HepG2 (cell line): ENCODE data around the gene NFE2L2. TPM values are rescaled to one million over a fixed set of nuclear protein-coding genes. Genes with fewer than 3 reads are reported as not detected.

ENCODE experiments used
- ATM ChIP-seq: fragments of 450-650 bp; IDR thresholded peaks from 2 replicates; pipeline ENCODE4 v1.7.1; 2017; ENCODE audit warnings: mild to moderate bottlenecking, borderline replicate concordance
- CHD4 ChIP-seq: fragments of 200-600 bp; sonication (generic); IDR thresholded peaks from 2 replicates; pipeline ENCODE4 v1.7.0; 2017; ENCODE audit warnings: mild to moderate bottlenecking, low read length, borderline replicate concordance
- CREM ChIP-seq, 2 experiments: sonication (generic) in 1 of 2; formaldehyde crosslinking in 1 of 2; IDR thresholded peaks; 2 replicates each; pipeline versions ENCODE4 v1.4.0 to v1.6.1; 2016 to 2020; ENCODE audit warnings: antibody characterized with exemption in 1 of 2, mild to moderate bottlenecking in 1 of 2, missing genetic modification reagents in 1 of 2
- CSRNP1 ChIP-seq: sonication (generic); formaldehyde crosslinking; IDR thresholded peaks from 2 replicates; pipeline ENCODE4 v1.8.1; 2023; ENCODE audit warnings: mild to moderate bottlenecking, missing genetic modification reagents
- DDIT3 ChIP-seq: sonication (generic); formaldehyde crosslinking; IDR thresholded peaks from 2 replicates; pipeline ENCODE4 v1.4.0; 2020; ENCODE audit warnings: mild to moderate bottlenecking, missing genetic modification reagents
- GABPA ChIP-seq, 2 experiments: IDR thresholded peaks; 2 replicates each; pipeline ENCODE4 v1.6.1; 2011 to 2016; ENCODE audit warnings: low read depth in 2 of 2, low read length in 1 of 2, missing biosample characterization in 1 of 2, missing genetic modification characterization in 1 of 2
- IKZF1 ChIP-seq: fragments of 450-650 bp; IDR thresholded peaks from 2 replicates; pipeline ENCODE4 v1.7.1; 2016
- KLF15 ChIP-seq: sonication (generic); formaldehyde crosslinking; IDR thresholded peaks from 2 replicates; pipeline ENCODE4 v1.8.1; 2023; ENCODE audit warnings: borderline replicate concordance, mild to moderate bottlenecking, inconsistent platforms, missing genetic modification reagents, mixed read lengths
- MAZ ChIP-seq, 2 experiments: sonication (generic) in 1 of 2; formaldehyde crosslinking in 1 of 2; IDR thresholded peaks; 2 replicates each; pipeline versions ENCODE4 v1.5.0 to v1.6.1; 2012 to 2020; ENCODE audit warnings: low read depth in 2 of 2, mild to moderate bottlenecking in 2 of 2, borderline replicate concordance in 1 of 2, improper control_type of control experiment in 1 of 2, low read length in 1 of 2, missing genetic modification reagents in 1 of 2, moderate library complexity in 1 of 2
- NFYC ChIP-seq: IDR thresholded peaks from 2 replicates; pipeline ENCODE4 v1.6.1; 2016; ENCODE audit warnings: missing genetic modification reagents, missing compliant biosample characterization
- POLR2G ChIP-seq: fragments of 200-400 bp; formaldehyde crosslinking; IDR thresholded peaks from 2 replicates; pipeline ENCODE4 v1.6.1; 2018; ENCODE audit warnings: mild to moderate bottlenecking, low read depth, low read length, moderate library complexity
- RCOR2 ChIP-seq: IDR thresholded peaks from 2 replicates; pipeline ENCODE4 v1.6.1; 2016; ENCODE audit warnings: missing biosample characterization, missing genetic modification reagents
- SIN3A ChIP-seq: IDR thresholded peaks from 2 replicates; pipeline ENCODE4 v1.6.1; 2011; ENCODE audit warnings: low read depth, mild to moderate bottlenecking, control low read depth, low read length, borderline replicate concordance
- TMF1 ChIP-seq: sonication (generic); formaldehyde crosslinking; IDR thresholded peaks from 2 replicates; pipeline ENCODE4 v1.8.1; 2022; ENCODE audit warnings: low read depth, missing genetic modification reagents
- YY1 ChIP-seq: IDR thresholded peaks from 2 replicates; pipeline ENCODE4 v1.6.1; 2011; ENCODE audit warnings: low read length, low read depth, moderate library complexity, mild to moderate bottlenecking; ENCODE audit not compliant: insufficient read depth, insufficient replicate concordance
- ZBTB21 ChIP-seq: sonication (generic); formaldehyde crosslinking; IDR thresholded peaks from 2 replicates; pipeline ENCODE4 v1.4.0; 2020; ENCODE audit warnings: missing genetic modification reagents
- ZNF256 ChIP-seq: sonication (generic); formaldehyde crosslinking; conservative IDR thresholded peaks from 2 replicates; pipeline ENCODE4 v1.4.0; 2020; ENCODE audit warnings: missing genetic modification reagents
- ZNF350 ChIP-seq: sonication (generic); formaldehyde crosslinking; IDR thresholded peaks from 2 replicates; pipeline ENCODE4 v1.4.0; 2020; ENCODE audit warnings: mild to moderate bottlenecking, low read depth, missing genetic modification reagents, borderline replicate concordance
- ZNF510 ChIP-seq: sonication (generic); formaldehyde crosslinking; IDR thresholded peaks from 2 replicates; pipeline ENCODE4 v1.4.0; 2020; ENCODE audit warnings: low read depth, mild to moderate bottlenecking, missing genetic modification reagents
- ZNF687 ChIP-seq: sonication (generic); formaldehyde crosslinking; IDR thresholded peaks from 2 replicates; pipeline ENCODE4 v1.5.1; 2020; ENCODE audit warnings: mild to moderate bottlenecking, missing genetic modification reagents, moderate library complexity
- ZNF776 ChIP-seq: sonication (generic); formaldehyde crosslinking; IDR thresholded peaks from 2 replicates; pipeline ENCODE4 v1.4.0; 2020; ENCODE audit warnings: mild to moderate bottlenecking, missing genetic modification reagents
- ZSCAN29 ChIP-seq: sonication (generic); formaldehyde crosslinking; conservative IDR thresholded peaks from 2 replicates; pipeline ENCODE4 v1.4.0; 2020; ENCODE audit warnings: mild to moderate bottlenecking, missing genetic modification reagents
- polyA plus RNA-seq, 8 experiments: library from polyadenylated mRNA; depleted of rRNA in 3 of 8; stranded (reverse) in 7 of 8; unstranded in 1 of 8; fragments of >200 nt; fragmentation: Illumina TruSeq in 4 of 8; extraction: Trizol in 4 of 8; gene quantifications; 2 replicates each; pipeline versions ENCODE4 v1.2.1 to v1.2.3, GENCODE V29; 2011 to 2016; ENCODE audit warnings: low read depth in 4 of 8, missing spikeins in 1 of 8, mixed read lengths in 1 of 8; ENCODE audit not compliant: insufficient read depth in 1 of 8
- total RNA-seq, 5 experiments: library from RNA; depleted of rRNA; stranded (reverse); fragments of >200 nt; fragmentation: Illumina TruSeq; extraction: Trizol; gene quantifications; 2 replicates each; pipeline ENCODE4 v1.2.3, GENCODE V29; 2016; ENCODE audit warnings: low read depth in 1 of 5

NFE2L2 gene
- total and polyA plus RNA-seq, 2 of the 13 experiments (the other 11 are each of a cell fraction or from before 2014, with no cell fraction given), result 84.6 to 215 TPM

GRCh38 chr2:177212891-177213856 lies 51.4 kb downstream of the NFE2L2 start (continued):
- TF ChIP-seq NFYC (CRISPR knock-in tag) (peak; percentile 66), ZNF350 (CRISPR knock-in tag) (peak; percentile 51; the same call in 1 of the 2 replicates), ZNF776 (CRISPR knock-in tag) (peak; percentile 19), RCOR2 (no peak), MAZ (IDR thresholded peaks at IDR 0.05; ENCODE audit: borderline replicate concordance, low read depth, low read length) (no peak), MAZ (CRISPR knock-in tag; IDR thresholded peaks at IDR 0.05; ENCODE audit: low read depth) (peak; percentile 75), KLF15 (CRISPR knock-in tag) (no peak), GABPA (IDR thresholded peaks at IDR 0.05; ENCODE audit: low read depth, low read length) (peak; percentile 59), GABPA (CRISPR knock-in tag; IDR thresholded peaks at IDR 0.05; ENCODE audit: low read depth) (peak; percentile 71), ZNF510 (CRISPR knock-in tag) (0 out of 2 replicates have a peak, but pooled peaks have one; percentile 3), CREM (IDR thresholded peaks at IDR 0.05) (peak; percentile 61), CREM (CRISPR knock-in tag; IDR thresholded peaks at IDR 0.05) (no peak), CSRNP1 (CRISPR knock-in tag) (peak; percentile 72; the same call in 1 of the 2 replicates), SIN3A (peak; percentile 62; the same call in 1 of the 2 replicates), ZBTB21 (CRISPR knock-in tag) (peak; percentile 39; the same call in 1 of the 2 replicates), ZNF256 (no peak), ZSCAN29 (peak; percentile 62; the same call in 1 of the 2 replicates), POLR2G (peak; percentile 69), IKZF1 (no peak), DDIT3 (CRISPR knock-in tag) (no peak), CHD4 (no peak), ATM (no peak), TMF1 (CRISPR knock-in tag) (no peak), ZNF687 (CRISPR knock-in tag) (peak; percentile 89), YY1 (peak; percentile 98)
